Neural cell (in vitro differentiated cells): Measurements from ENCODE around the gene TMEM244. TPM values are rescaled to one million over a fixed set of nuclear protein-coding genes. Genes with fewer than 3 reads are reported as not detected.
"Not testable (repeated sequence)": the region's sequence is repeated elsewhere in the genome, so short reads cannot be mapped to it uniquely, and the experiment has no call there.

Experiments used
- H2AFZ ChIP-seq: fragments of 200-600, 300-800 bp; sonication (generic), shearing (Covaris generic); 2 replicates; pipeline ENCODE4 v1.6.0; 2014; ENCODE audit warnings: low read depth, mild to moderate bottlenecking, antibody characterized with exemption, low read length, moderate library complexity
- H3F3A ChIP-seq: fragments of 200-600 bp; shearing (Covaris generic); 2 replicates; pipeline ENCODE4 v1.6.1; 2016; ENCODE audit warnings: mild to moderate bottlenecking, moderate library complexity, mixed read lengths, antibody characterized with exemption, low read length; ENCODE audit not compliant: insufficient read depth, poor library complexity, severe bottlenecking
- H3K27ac ChIP-seq: fragments of 200-600, 300-800 bp; sonication (generic), shearing (Covaris generic); 2 replicates; pipeline ENCODE4 v1.5.1; 2014; ENCODE audit warnings: mild to moderate bottlenecking, low read length, moderate library complexity
- H3K27me3 ChIP-seq: fragments of 300-800, 200-600 bp; sonication (generic), shearing (Covaris generic); 2 replicates; pipeline ENCODE4 v1.6.0; 2014; ENCODE audit warnings: mild to moderate bottlenecking, low read depth, low read length, moderate library complexity; ENCODE audit not compliant: insufficient read depth
- H3K36me3 ChIP-seq: fragments of 300-800, 200-600 bp; sonication (generic), shearing (Covaris generic); 2 replicates; pipeline ENCODE4 v1.5.1; 2014; ENCODE audit warnings: mild to moderate bottlenecking, antibody characterized with exemption, low read length, moderate library complexity; ENCODE audit not compliant: insufficient read depth
- H3K4me2 ChIP-seq: fragments of 300-800, 200-600 bp; sonication (generic), shearing (Covaris generic); 2 replicates; pipeline ENCODE4 v1.6.0; 2014; ENCODE audit warnings: mild to moderate bottlenecking, low read length
- H3K4me3 ChIP-seq: fragments of 300-800, 200-600 bp; sonication (generic), shearing (Covaris generic); 2 replicates; pipeline ENCODE4 v1.5.1; 2014; ENCODE audit warnings: mild to moderate bottlenecking, low read length, moderate library complexity
- H3K79me2 ChIP-seq: fragments of 200-600 bp; shearing (Covaris generic); replicated peaks from 2 replicates; pipeline ENCODE4 v1.6.0; 2014; ENCODE audit warnings: mild to moderate bottlenecking, low read length, moderate library complexity; ENCODE audit not compliant: insufficient read depth
- H3K9ac ChIP-seq: fragments of 300-800, 200-600 bp; sonication (generic), shearing (Covaris generic); 2 replicates; pipeline ENCODE4 v1.6.1; 2016; ENCODE audit warnings: mild to moderate bottlenecking, low read length, mixed read lengths
- H3K9me2 ChIP-seq: fragments of 200-600 bp; shearing (Covaris generic); 2 replicates; pipeline ENCODE4 v1.6.1; 2016; ENCODE audit warnings: mild to moderate bottlenecking, low read length, mixed read lengths; ENCODE audit not compliant: insufficient read depth
- H3K9me3 ChIP-seq: fragments of 200-600, 300-800 bp; sonication (generic), shearing (Covaris generic); 2 replicates; pipeline ENCODE4 v1.6.1; 2016; ENCODE audit warnings: mild to moderate bottlenecking, mixed run types, low read length, moderate library complexity, mixed read lengths
- H4K20me1 ChIP-seq: fragments of 200-600 bp; shearing (Covaris generic); 2 replicates; pipeline ENCODE4 v1.6.1; 2016; ENCODE audit warnings: mild to moderate bottlenecking, mixed run types; ENCODE audit not compliant: insufficient read depth
- CTCF ChIP-seq: fragments of 450-650 bp; IDR thresholded peaks from 2 replicates; pipeline ENCODE4 v1.5.1; 2014; ENCODE audit warnings: antibody characterized with exemption, mild to moderate bottlenecking, moderate library complexity; ENCODE audit not compliant: poor library complexity, severe bottlenecking
- EP300 ChIP-seq: fragments of 450-650 bp; conservative IDR thresholded peaks from 2 replicates; pipeline ENCODE4 v1.6.1; 2014; ENCODE audit warnings: antibody characterized with exemption, mild to moderate bottlenecking, moderate library complexity; ENCODE audit not compliant: poor library complexity, severe bottlenecking
- EZH2 ChIP-seq: fragments of 200-600, 300-800 bp; shearing (Covaris generic), sonication (generic); IDR thresholded peaks from 2 replicates; pipeline ENCODE4 v1.6.1; 2014; ENCODE audit warnings: antibody characterized with exemption, low read length, borderline replicate concordance, mild to moderate bottlenecking; ENCODE audit not compliant: insufficient read depth, poor library complexity, severe bottlenecking
- MXI1 ChIP-seq: fragments of 450-650 bp; conservative IDR thresholded peaks from 2 replicates; pipeline ENCODE4 v1.6.1; 2014; ENCODE audit warnings: antibody characterized with exemption, mild to moderate bottlenecking; ENCODE audit not compliant: poor library complexity, severe bottlenecking
- POLR2AphosphoS5 ChIP-seq: IDR thresholded peaks from 2 replicates; pipeline ENCODE4 v1.6.1; 2012
- RAD21 ChIP-seq: fragments of 450-650 bp; conservative IDR thresholded peaks from 2 replicates; pipeline ENCODE4 v1.6.1; 2014; ENCODE audit warnings: antibody characterized with exemption, mild to moderate bottlenecking, moderate library complexity
- REST ChIP-seq: IDR thresholded peaks from 2 replicates; pipeline ENCODE4 v1.6.1; 2012; ENCODE audit warnings: borderline replicate concordance
- SMC3 ChIP-seq: fragments of 450-650 bp; conservative IDR thresholded peaks from 2 replicates; pipeline ENCODE4 v1.6.1; 2014; ENCODE audit warnings: antibody characterized with exemption, mild to moderate bottlenecking, moderate library complexity; ENCODE audit not compliant: poor library complexity
- TAF1 ChIP-seq: IDR thresholded peaks from 2 replicates; pipeline ENCODE4 v1.6.1; 2012; ENCODE audit warnings: low read depth
- polyA plus RNA-seq: library from polyadenylated mRNA; depleted of rRNA; stranded (reverse); fragments of >200 nt; gene quantifications from 2 replicates; pipeline ENCODE4 v1.2.3, GENCODE V29; 2014

The TMEM244 gene
- polyA plus RNA-seq, 1 donor from 2014 or later: not detected

- Histone ChIP-seq H2AFZ (no peak overlapping the region), H3K27ac (no peak overlapping the region)
Observed at GRCh38 chr6:129842137-129842536, 19.0 kb downstream of the TMEM244 start.

GRCh38 chr6:129839562-129839961, 21.6 kb downstream of the TMEM244 start:
- H3K36me3 ChIP-seq, H3K9me2 ChIP-seq, H3K4me2 ChIP-seq, H3K9me3 ChIP-seq, H2AFZ ChIP-seq, H3K9ac ChIP-seq, H3K4me3 ChIP-seq, H4K20me1 ChIP-seq, H3K27me3 ChIP-seq, H3K27ac ChIP-seq, H3K79me2 ChIP-seq, H3F3A ChIP-seq: not testable (repeated sequence)

More at GRCh38 chr6:129842137-129842536, 19.0 kb downstream of the TMEM244 start:
- no peaks in the 10 kb centered on the region for H3K9me2 ChIP-seq
- H3K4me2 ChIP-seq: no peak overlapping the region
- no peaks in the 10 kb centered on the region for H3K79me2 ChIP-seq
- no peaks in the 10 kb centered on the region for H3K27me3 ChIP-seq
- no peak overlapping the region for H3K4me3 ChIP-seq
- H3F3A ChIP-seq: no peaks in the 10 kb centered on the region
- H3K9me3 ChIP-seq: no peaks in the 10 kb centered on the region
- no peaks in the 10 kb centered on the region for H4K20me1 ChIP-seq
- H3K9ac ChIP-seq: no peak overlapping the region
- TF ChIP-seq SMC3 (no peak), TAF1 (no peak), RAD21 (no peak), EP300 (no peak), REST (no peak)
- H3K36me3 ChIP-seq: no peaks in the 10 kb centered on the region

- Histone ChIP-seq H3F3A (no peaks in the 10 kb centered on the region), H3K4me2 (no peak overlapping the region), H3K79me2 (no peaks in the 10 kb centered on the region), H3K27ac (no peak overlapping the region), H4K20me1 (no peaks in the 10 kb centered on the region), H3K4me3 (no peak overlapping the region), H3K36me3 (no peaks in the 10 kb centered on the region), H3K9me2 (no peaks in the 10 kb centered on the region), H3K9ac (no peak overlapping the region), H2AFZ (no peak overlapping the region), H3K27me3 (no peaks in the 10 kb centered on the region), H3K9me3 (no peaks in the 10 kb centered on the region)
- TF ChIP-seq RAD21: no peak
- no peak for TF ChIP-seq EZH2
- TF ChIP-seq POLR2AphosphoS5: no peak
- TF ChIP-seq EP300: no peak
- TF ChIP-seq SMC3: no peak
- no peak for TF ChIP-seq MXI1
- no peak for TF ChIP-seq REST
- TF ChIP-seq TAF1: no peak
- TF ChIP-seq CTCF: no peak
Observed at GRCh38 chr6:129835691-129836090, 25.4 kb downstream of the TMEM244 start.
